ENCODE measurements around the gene OPN5.
"Not testable (repeated sequence)": the region's sequence is repeated elsewhere in the genome, so short reads cannot be mapped to it uniquely, and the experiment has no call there.

OPN5 gene, protein sequence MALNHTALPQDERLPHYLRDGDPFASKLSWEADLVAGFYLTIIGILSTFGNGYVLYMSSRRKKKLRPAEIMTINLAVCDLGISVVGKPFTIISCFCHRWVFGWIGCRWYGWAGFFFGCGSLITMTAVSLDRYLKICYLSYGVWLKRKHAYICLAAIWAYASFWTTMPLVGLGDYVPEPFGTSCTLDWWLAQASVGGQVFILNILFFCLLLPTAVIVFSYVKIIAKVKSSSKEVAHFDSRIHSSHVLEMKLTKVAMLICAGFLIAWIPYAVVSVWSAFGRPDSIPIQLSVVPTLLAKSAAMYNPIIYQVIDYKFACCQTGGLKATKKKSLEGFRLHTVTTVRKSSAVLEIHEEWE

GRCh38 chr6:47781732-47782131, at the start of gene OPN5:
Gene OPN5 (plus strand): TSS chr6:47782032. CDS start chr6:47782067, 35 bp downstream.
- ATAC-seq = no peak
- DNase-seq = no peak

- DNase-seq = no peak
- no peak for ATAC-seq
Observed at GRCh38 chr6:47733879-47734558, 47.8 kb upstream of the OPN5 start.

GRCh38 chr6:47734831-47735481, 46.9 kb upstream of the OPN5 start:
- no peak for DNase-seq
- ATAC-seq = no peak

GRCh38 chr6:47736083-47736700, 45.6 kb upstream of the OPN5 start:
- no peak for DNase-seq

GRCh38 chr6:47737406-47737805, 44.4 kb upstream of the OPN5 start:
- DNase-seq = no peak
- no peak for ATAC-seq

More at GRCh38 chr6:47736083-47736700, 45.6 kb upstream of the OPN5 start:
- ATAC-seq = no peak

- DNase-seq = no peak
- no peak for ATAC-seq
Observed at GRCh38 chr6:47740714-47741113, 41.1 kb upstream of the OPN5 start.

- peak; percentile 81 for ATAC-seq
- DNase-seq = no peak
Observed at GRCh38 chr6:47741807-47742206, 40.0 kb upstream of the OPN5 start.

DNA sequence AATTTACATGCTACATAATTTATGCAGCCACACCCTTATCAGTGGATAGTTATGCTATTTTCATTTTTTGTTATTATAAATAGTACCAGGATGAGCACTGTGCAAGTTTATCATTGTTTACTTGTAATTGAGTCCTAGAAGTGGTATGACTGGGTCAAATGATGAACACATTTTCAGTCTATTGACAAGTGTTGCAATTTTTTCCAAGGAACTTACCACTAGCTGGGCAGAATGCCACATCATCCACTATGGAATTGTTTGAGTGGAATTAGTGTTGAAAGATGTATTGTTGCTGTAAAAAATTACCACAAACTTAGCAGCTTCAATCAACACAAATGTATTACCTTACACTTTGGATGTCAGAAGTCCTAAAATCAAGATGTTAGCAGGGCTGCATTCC, 38.1 kb upstream of the OPN5 start:
- ATAC-seq (no peak), DNase-seq (no peak)

GRCh38 chr6:47745269-47745668, 36.6 kb upstream of the OPN5 start:
- DNase-seq = not testable (repeated sequence)

GRCh38 chr6:47749757-47750156, 32.1 kb upstream of the OPN5 start:
- ATAC-seq (no peak), DNase-seq (no peak)

More at GRCh38 chr6:47745269-47745668, 36.6 kb upstream of the OPN5 start:
- not testable (repeated sequence) for ATAC-seq

DNA sequence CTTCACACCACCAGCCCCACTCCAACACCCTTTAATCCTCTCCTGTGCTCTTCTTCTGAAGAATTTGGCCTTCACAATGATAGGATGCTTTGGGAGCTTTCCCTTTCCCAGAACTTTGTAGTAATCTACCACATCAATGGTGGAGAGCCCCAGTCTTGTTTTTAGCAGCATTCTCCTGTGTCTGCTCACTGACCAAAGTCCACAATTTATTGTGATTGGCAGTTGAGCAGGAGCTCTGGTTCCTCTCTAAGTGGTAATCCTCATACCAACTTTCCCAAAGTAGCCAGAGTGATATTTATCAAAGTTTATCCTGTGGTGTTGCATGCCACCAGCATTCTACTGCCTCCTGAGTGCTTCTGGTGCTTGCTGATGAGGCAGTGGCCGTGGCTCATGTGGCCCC, 29.0 kb upstream of the OPN5 start:
- DNase-seq = no peak
- ATAC-seq = no peak

- ATAC-seq = no peak
- no peak for DNase-seq
Observed at GRCh38 chr6:47759364-47759763, 22.5 kb upstream of the OPN5 start.

DNA sequence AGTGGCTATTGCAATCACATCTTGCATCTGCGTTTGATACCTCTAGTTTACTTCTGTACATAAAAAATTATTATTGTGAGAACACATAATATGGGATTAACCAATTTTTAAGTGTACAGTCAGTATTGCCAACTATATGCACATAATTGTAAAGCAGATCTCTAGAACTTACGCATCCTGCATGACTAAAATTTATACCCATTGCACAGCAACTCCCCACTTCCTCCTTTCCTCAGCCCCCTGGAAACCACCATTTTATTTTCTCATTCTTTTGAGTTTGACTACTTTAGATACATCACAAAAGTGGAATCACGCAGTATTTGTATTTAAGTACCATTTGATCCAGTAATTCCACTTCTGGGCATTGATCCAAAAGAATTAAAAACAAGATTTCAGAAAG, 19.3 kb upstream of the OPN5 start:
- ATAC-seq = no peak
- DNase-seq = no peak

- ATAC-seq (no peak), DNase-seq (no peak)
Observed at GRCh38 chr6:47766445-47766844, 15.4 kb upstream of the OPN5 start.

GRCh38 chr6:47767102-47767501, 14.7 kb upstream of the OPN5 start:
- no peak for DNase-seq
- ATAC-seq = no peak

- DNase-seq = no peak
- ATAC-seq = no peak
Observed at GRCh38 chr6:47769982-47770381, 11.8 kb upstream of the OPN5 start.

GRCh38 chr6:47772359-47772758, 9.5 kb upstream of the OPN5 start:
- no peak for DNase-seq
- ATAC-seq = no peak

GRCh38 chr6:47773005-47773404, 8.8 kb upstream of the OPN5 start:
- DNase-seq = no peak
- ATAC-seq = no peak

DNA sequence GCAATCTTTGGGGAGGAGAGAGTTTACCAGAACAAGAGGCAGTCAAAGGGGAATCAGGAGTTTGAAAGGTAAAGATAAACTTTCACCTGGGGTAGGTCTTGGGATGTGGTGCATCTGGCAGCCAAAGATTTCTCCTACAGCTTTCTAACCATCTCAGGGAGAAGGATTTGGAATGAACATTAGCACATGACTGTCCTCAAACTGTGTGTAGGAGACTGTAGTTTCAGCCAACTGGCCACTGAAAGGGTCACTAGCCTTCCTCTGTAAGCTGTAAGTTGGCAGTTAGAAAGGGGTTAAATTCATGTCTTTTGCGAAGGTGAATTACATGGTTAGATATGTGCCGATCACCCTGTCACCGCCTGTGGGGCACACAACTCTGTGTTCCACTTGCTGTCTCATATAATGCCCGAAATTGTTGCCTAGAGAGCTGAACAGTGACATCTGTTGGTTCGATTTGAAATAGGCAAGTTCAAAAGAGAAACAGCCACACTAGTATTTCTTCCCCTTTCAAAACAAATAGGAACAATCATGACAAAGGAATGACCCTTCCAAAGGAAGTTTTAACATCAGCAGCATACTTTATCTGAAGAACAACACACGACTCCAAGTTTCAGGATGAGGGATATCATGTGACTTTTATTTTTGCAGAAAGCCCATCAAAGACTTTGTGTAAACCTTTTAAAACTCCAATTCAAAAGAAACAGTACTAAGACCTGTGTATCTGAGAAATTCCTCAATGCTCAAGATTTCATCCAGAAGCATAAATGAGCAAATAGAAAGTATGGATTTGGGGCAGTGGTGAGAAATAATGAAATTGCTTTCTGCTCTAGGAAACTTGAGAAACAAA, 1.1 kb upstream of the OPN5 start:
- DNase-seq = peak; percentile 12
- ATAC-seq = peak; percentile 82

- no peak for DNase-seq
- ATAC-seq = no peak
Observed at GRCh38 chr6:47785182-47785581, 3.4 kb downstream of the OPN5 start.

GRCh38 chr6:47787620-47788497, 6.0 kb downstream of the OPN5 start:
- ATAC-seq (peak; percentile 40), DNase-seq (peak; percentile 60)

Measured in stimulated activated naive CD8-positive, alpha-beta T cell treated with anti-CD3 and anti-CD28 coated beads, Interleukin-15, Interleukin-2, amounts not matched to agents 100 U/mL and 50 U/mL, for 24 hours (primary cell).